ENCODE measurements around the gene TMEM201.

TMEM201 gene

GRCh38 chr1:9628541-9629444 lies 40.1 kb downstream of the TMEM201 start:
- Histone ChIP-seq H3K4me2 (ENCODE audit: low read depth, low read length) (no peak overlapping the region), H3K4me3 (ENCODE audit: low read length) (no peak overlapping the region)

GRCh38 chr1:9629445-9630201 lies 40.9 kb downstream of the TMEM201 start:
- Histone ChIP-seq H3K4me3 (ENCODE audit: low read length) (no peak overlapping the region), H3F3A (ENCODE audit: insufficient read depth, low read length) (peaks cover 9% of the 10 kb centered on the region; the same call in 1 of the 2 replicates), H3K4me2 (ENCODE audit: low read depth, low read length) (no peak overlapping the region), H4K20me1 (ENCODE audit: insufficient read depth, low read length) (peaks cover 9% of the 10 kb centered on the region), H3K36me3 (replicated peaks; ENCODE audit: insufficient read depth, low read length) (no peaks in the 10 kb centered on the region), H3K79me2 (ENCODE audit: low read length) (no peaks in the 10 kb centered on the region), H2AFZ (ENCODE audit: low read length) (no peak overlapping the region), H3K9me3 (replicated peaks; ENCODE audit: insufficient read depth, low read length) (no peaks in the 10 kb centered on the region), H3K27ac (ENCODE audit: low read length) (no peak overlapping the region), H3K9me2 (replicated peaks; ENCODE audit: insufficient read depth, low read length) (no peaks in the 10 kb centered on the region), H3K9ac (ENCODE audit: low read length) (no peak overlapping the region), H3K27me3 (replicated peaks; ENCODE audit: insufficient read depth, low read length) (peaks cover 90% of the 10 kb centered on the region), H3K4me1 (ENCODE audit: low read length) (peaks cover 18% of the 10 kb centered on the region)
- no peak for TF ChIP-seq CTCF (IDR thresholded peaks at IDR 0.05; ENCODE audit: low read length)
- TF ChIP-seq EZH2 (optimal IDR thresholded peaks at IDR 0.05; ENCODE audit: low read depth, low read length) = no peak
- no peak for TF ChIP-seq EZH2phosphoT487 (IDR thresholded peaks at IDR 0.05; ENCODE audit: low read length)
- no peak for DNase-seq

More at GRCh38 chr1:9628541-9629444, 40.1 kb downstream of the TMEM201 start:
- Histone ChIP-seq H4K20me1 (ENCODE audit: insufficient read depth, low read length) (peaks cover 9% of the 10 kb centered on the region), H3K27ac (ENCODE audit: low read length) (no peak overlapping the region), H3K4me1 (ENCODE audit: low read length) (peaks cover 18% of the 10 kb centered on the region), H3K9ac (ENCODE audit: low read length) (no peak overlapping the region), H3K27me3 (replicated peaks; ENCODE audit: insufficient read depth, low read length) (peaks cover 90% of the 10 kb centered on the region), H3K79me2 (ENCODE audit: low read length) (no peaks in the 10 kb centered on the region), H3K36me3 (replicated peaks; ENCODE audit: insufficient read depth, low read length) (no peaks in the 10 kb centered on the region), H3K9me2 (replicated peaks; ENCODE audit: insufficient read depth, low read length) (no peaks in the 10 kb centered on the region), H3K9me3 (replicated peaks; ENCODE audit: insufficient read depth, low read length) (no peaks in the 10 kb centered on the region), H3F3A (ENCODE audit: insufficient read depth, low read length) (peaks cover 9% of the 10 kb centered on the region; the same call in 1 of the 2 replicates), H2AFZ (ENCODE audit: low read length) (no peak overlapping the region)
- DNase-seq = no peak
- TF ChIP-seq CTCF (IDR thresholded peaks at IDR 0.05; ENCODE audit: low read length) = no peak
- no peak for TF ChIP-seq EZH2phosphoT487 (IDR thresholded peaks at IDR 0.05; ENCODE audit: low read length)
- TF ChIP-seq EZH2 (optimal IDR thresholded peaks at IDR 0.05; ENCODE audit: low read depth, low read length) = no peak

- H3K27ac ChIP-seq (ENCODE audit: low read length) = no peak overlapping the region
- H3K79me2 ChIP-seq (ENCODE audit: low read length) = no peaks in the 10 kb centered on the region
- no peaks in the 10 kb centered on the region for H3K9me3 ChIP-seq (replicated peaks; ENCODE audit: insufficient read depth, low read length)
- H3K4me2 ChIP-seq (ENCODE audit: low read depth, low read length) = no peak overlapping the region
- peaks cover 91% of the 10 kb centered on the region for H3K27me3 ChIP-seq (replicated peaks; ENCODE audit: insufficient read depth, low read length)
- H3K36me3 ChIP-seq (replicated peaks; ENCODE audit: insufficient read depth, low read length) = no peaks in the 10 kb centered on the region
- TF ChIP-seq EZH2phosphoT487 (IDR thresholded peaks at IDR 0.05; ENCODE audit: low read length) (no peak), CTCF (IDR thresholded peaks at IDR 0.05; ENCODE audit: low read length) (no peak), EZH2 (optimal IDR thresholded peaks at IDR 0.05; ENCODE audit: low read depth, low read length) (no peak)
- H3F3A ChIP-seq (ENCODE audit: insufficient read depth, low read length) = peaks cover 9% of the 10 kb centered on the region; the same call in 1 of the 2 replicates
- no peaks in the 10 kb centered on the region for H3K9me2 ChIP-seq (replicated peaks; ENCODE audit: insufficient read depth, low read length)
- H3K4me1 ChIP-seq (ENCODE audit: low read length) = peaks cover 18% of the 10 kb centered on the region
- H3K4me3 ChIP-seq (ENCODE audit: low read length) = no peak overlapping the region
- no peak for DNase-seq
- no peak overlapping the region for H3K9ac ChIP-seq (ENCODE audit: low read length)
- peaks cover 9% of the 10 kb centered on the region for H4K20me1 ChIP-seq (ENCODE audit: insufficient read depth, low read length)
- H2AFZ ChIP-seq (ENCODE audit: low read length) = no peak overlapping the region
Observed at GRCh38 chr1:9630331-9631111, 41.8 kb downstream of the TMEM201 start.

All from MM.1S (cell line).